Tibial nerve (tissue), 4 donors: Measurements from ENCODE around the gene SH2D7. TPM values are rescaled to one million over a fixed set of nuclear protein-coding genes. Genes with fewer than 3 reads are reported as not detected.

Experiments used
- DNase-seq, 2 donors: peaks; one replicate each; pipeline ENCODE4 v3.0.0-alpha.2; 2019; ENCODE audit warnings: low spot score in 2 of 2
- H3K27ac ChIP-seq, 4 donors: fragments of 200-600 bp; sonication (generic) in 3 of 4; one replicate each; pipeline ENCODE4 v1.5.1; 2017 to 2019; ENCODE audit warnings: mild to moderate bottlenecking in 1 of 4
- H3K27me3 ChIP-seq, 2 donors: fragments of 200-600 bp; sonication (generic) in 1 of 2; one replicate each; pipeline versions ENCODE4 v1.5.1 to v1.6.0; 2017 to 2019
- H3K36me3 ChIP-seq, 3 donors: fragments of 200-600 bp; sonication (generic); one replicate each; pipeline ENCODE4 v1.5.1; 2018 to 2019
- H3K4me1 ChIP-seq, 4 donors: fragments of 200-600 bp; sonication (generic) in 3 of 4; one replicate each; pipeline ENCODE4 v1.5.1; 2017 to 2019
- H3K4me3 ChIP-seq, 4 donors: fragments of 200-600 bp; sonication (generic) in 3 of 4; one replicate each; pipeline ENCODE4 v1.5.1; 2017 to 2019; ENCODE audit warnings: mild to moderate bottlenecking in 1 of 4, moderate library complexity in 1 of 4
- H3K9me3 ChIP-seq, 4 donors: fragments of 200-600 bp; sonication (generic) in 3 of 4; one replicate each; pipeline ENCODE4 v1.5.1; 2017 to 2019
- EP300 ChIP-seq, 2 donors: sonication (generic); formaldehyde crosslinking; IDR thresholded peaks; one replicate each; pipeline ENCODE4 v1.6.1; 2017; ENCODE audit warnings: antibody characterized with exemption in 2 of 2, mild to moderate bottlenecking in 1 of 2
- POLR2A ChIP-seq, 2 donors: fragments of 450-650 bp; IDR thresholded peaks; one replicate each; pipeline ENCODE4 v1.6.1; 2017; ENCODE audit warnings: antibody characterized with exemption in 2 of 2, mild to moderate bottlenecking in 2 of 2, moderate library complexity in 2 of 2
- WGBS, 2 donors: methylation state at CpG; one replicate each; pipeline ENCODE4 v1.1.5; 2018; 5-methylcytosine and 5-hydroxymethylcytosine counted together
- total RNA-seq, 4 donors: library from RNA; depleted of rRNA; stranded (reverse); fragments of >200 nt; gene quantifications; one replicate each; pipeline ENCODE4 v1.1.0, GENCODE V29; 2016
- TF ChIP-seq, protein P1 (sequence below), 5 experiments: fragments of 200-600 bp in 3 of 5; fragments of 450-650 bp in 2 of 5; sonication (generic) in 3 of 5; IDR thresholded peaks; one replicate each; pipeline ENCODE4 v1.5.1; 2016 to 2019; ENCODE audit warnings: antibody characterized with exemption in 5 of 5, mild to moderate bottlenecking in 3 of 5, moderate library complexity in 2 of 5

Gene SH2D7
- total RNA-seq, 4 donors from 2014 or later: not detected

GRCh38 chr15:78077871-78078210 is 14.5 kb upstream of the SH2D7 start:
- H3K27me3 ChIP-seq: no peaks in the 10 kb centered on the region
- peak overlapping the region; percentile 69 to 96 (median 88) for H3K27ac ChIP-seq
- no peaks in the 10 kb centered on the region for H3K36me3 ChIP-seq
- WGBS, 2 donors: 9 to 17% methylated on average over 7 of the region's 7 CpGs
- no peak for TF ChIP-seq EP300 (IDR thresholded peaks at IDR 0.05)
- TF ChIP-seq, protein P1, sequence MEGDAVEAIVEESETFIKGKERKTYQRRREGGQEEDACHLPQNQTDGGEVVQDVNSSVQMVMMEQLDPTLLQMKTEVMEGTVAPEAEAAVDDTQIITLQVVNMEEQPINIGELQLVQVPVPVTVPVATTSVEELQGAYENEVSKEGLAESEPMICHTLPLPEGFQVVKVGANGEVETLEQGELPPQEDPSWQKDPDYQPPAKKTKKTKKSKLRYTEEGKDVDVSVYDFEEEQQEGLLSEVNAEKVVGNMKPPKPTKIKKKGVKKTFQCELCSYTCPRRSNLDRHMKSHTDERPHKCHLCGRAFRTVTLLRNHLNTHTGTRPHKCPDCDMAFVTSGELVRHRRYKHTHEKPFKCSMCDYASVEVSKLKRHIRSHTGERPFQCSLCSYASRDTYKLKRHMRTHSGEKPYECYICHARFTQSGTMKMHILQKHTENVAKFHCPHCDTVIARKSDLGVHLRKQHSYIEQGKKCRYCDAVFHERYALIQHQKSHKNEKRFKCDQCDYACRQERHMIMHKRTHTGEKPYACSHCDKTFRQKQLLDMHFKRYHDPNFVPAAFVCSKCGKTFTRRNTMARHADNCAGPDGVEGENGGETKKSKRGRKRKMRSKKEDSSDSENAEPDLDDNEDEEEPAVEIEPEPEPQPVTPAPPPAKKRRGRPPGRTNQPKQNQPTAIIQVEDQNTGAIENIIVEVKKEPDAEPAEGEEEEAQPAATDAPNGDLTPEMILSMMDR (IDR thresholded peaks at IDR 0.05): no peak
- TF ChIP-seq POLR2A (IDR thresholded peaks at IDR 0.05): no peak
- no peaks in the 10 kb centered on the region for H3K9me3 ChIP-seq
- H3K4me1 ChIP-seq: peaks cover 0 to 50% (median 19%) of the 10 kb centered on the region in 4 donors
- no peak for DNase-seq
- peak overlapping the region; percentile 48 to 98 (median 71) for H3K4me3 ChIP-seq

DNA sequence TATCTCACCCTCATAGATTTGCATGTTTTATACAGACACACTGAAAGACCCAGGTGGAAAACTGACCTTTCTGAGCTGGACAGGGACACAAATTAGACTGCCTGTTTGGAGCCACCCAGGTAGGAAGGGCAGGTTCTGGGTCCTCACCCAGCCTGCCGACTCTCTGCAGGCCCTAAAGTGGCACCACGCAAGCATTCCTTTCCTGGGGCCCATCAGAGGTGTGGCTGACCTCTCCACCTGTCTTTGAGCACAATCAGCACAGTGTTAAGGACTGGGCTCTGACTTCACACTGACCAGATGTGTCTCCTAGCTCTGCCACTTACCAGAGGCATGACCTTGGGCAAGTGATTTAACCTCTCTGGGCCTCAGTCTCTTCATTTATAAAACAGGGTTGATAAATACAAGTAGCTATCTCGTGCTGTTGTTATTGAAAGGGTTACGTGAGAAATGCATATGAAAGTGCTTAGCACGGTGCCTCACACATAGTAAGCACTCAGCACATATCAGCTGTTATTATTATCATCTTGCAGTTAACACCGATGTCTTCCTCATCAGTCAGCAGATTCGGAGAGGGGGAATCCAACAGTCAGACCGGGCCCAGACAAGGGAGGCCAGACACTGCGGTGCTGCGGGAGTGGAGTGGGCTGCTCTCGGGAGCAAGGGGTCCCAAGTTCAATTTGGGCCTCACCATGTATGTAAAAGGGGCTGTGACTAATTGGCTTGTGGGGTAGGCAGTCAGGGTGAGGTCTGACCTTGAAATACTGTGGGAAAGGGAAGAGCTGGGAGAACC is 12.9 kb upstream of the SH2D7 start:
- no peaks in the 10 kb centered on the region for H3K9me3 ChIP-seq
- no peak overlapping the region for H3K4me3 ChIP-seq
- 89 to 91% methylated on average over 11 of the region's 11 CpGs for WGBS, 2 donors
- peaks cover 0 to 41% (median 14%) of the 10 kb centered on the region in 4 donors for H3K4me1 ChIP-seq
- no peak for TF ChIP-seq POLR2A (IDR thresholded peaks at IDR 0.05)
- TF ChIP-seq, protein P1 (IDR thresholded peaks at IDR 0.05): no peak
- TF ChIP-seq EP300 (IDR thresholded peaks at IDR 0.05): no peak
- no peak overlapping the region for H3K27ac ChIP-seq
- H3K27me3 ChIP-seq: no peaks in the 10 kb centered on the region
- no peak for DNase-seq
- H3K36me3 ChIP-seq: no peaks in the 10 kb centered on the region

GRCh38 chr15:78080088-78080460 is 12.3 kb upstream of the SH2D7 start:
- no peak for DNase-seq
- no peak for TF ChIP-seq EP300 (IDR thresholded peaks at IDR 0.05)
- no peak for TF ChIP-seq POLR2A (IDR thresholded peaks at IDR 0.05)
- TF ChIP-seq, protein P1 (IDR thresholded peaks at IDR 0.05): no peak
- no peak overlapping the region for H3K27ac ChIP-seq

DNA sequence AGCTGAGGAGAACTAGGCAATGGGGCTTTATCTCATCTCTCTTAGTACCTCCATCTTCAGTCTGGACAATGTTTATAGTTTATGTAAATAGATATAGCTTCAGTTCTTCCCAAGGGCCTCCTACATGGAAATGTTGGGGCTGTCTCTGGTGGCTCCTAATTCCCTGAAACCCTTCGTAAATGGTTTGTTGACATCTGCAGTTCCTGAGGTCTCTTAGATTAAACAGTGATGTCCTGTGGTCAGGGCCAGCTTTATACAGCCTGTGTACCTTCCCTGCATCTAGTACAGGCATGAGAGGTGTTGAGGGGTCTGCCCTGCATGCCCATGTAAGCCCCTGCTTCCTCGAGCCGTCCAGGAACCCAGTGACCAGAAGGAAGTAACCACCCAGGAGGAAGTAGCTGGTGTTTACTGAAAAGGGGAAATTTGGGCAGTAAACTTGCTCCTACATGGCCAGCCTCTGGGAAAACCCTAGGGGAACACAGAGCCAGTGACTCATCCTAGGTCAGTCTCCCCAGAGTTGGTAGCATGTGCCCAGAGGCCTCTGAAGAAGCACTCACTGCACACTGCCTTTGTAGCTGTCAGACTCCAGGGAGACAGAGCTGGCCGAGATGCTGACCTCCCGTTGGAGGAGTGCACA is 10.1 kb upstream of the SH2D7 start:
- Histone ChIP-seq H3K4me1 (peaks cover 0 to 20% (median 0%) of the 10 kb centered on the region in 4 donors), H3K9me3 (no peaks in the 10 kb centered on the region), H3K27ac (peak overlapping the region in 1 of 4 donors; percentile 16), H3K27me3 (no peaks in the 10 kb centered on the region), H3K4me3 (no peak overlapping the region), H3K36me3 (no peaks in the 10 kb centered on the region)
- 59 to 79% methylated on average over 5 of the region's 5 CpGs for WGBS, 2 donors
- TF ChIP-seq, protein P1 (IDR thresholded peaks at IDR 0.05): no peak
- TF ChIP-seq EP300 (IDR thresholded peaks at IDR 0.05): peak in 1 of 2 donors; percentile 45
- DNase-seq: no peak

More at GRCh38 chr15:78080088-78080460, 12.3 kb upstream of the SH2D7 start:
- Histone ChIP-seq H3K36me3 (no peaks in the 10 kb centered on the region), H3K4me1 (peaks cover 0 to 35% (median 11%) of the 10 kb centered on the region in 4 donors), H3K9me3 (no peaks in the 10 kb centered on the region), H3K4me3 (no peak overlapping the region), H3K27me3 (no peaks in the 10 kb centered on the region)
- WGBS, 2 donors: 92 to 96% methylated on average over 5 to 8 of the region's 8 CpGs

- H3K9me3 ChIP-seq: no peaks in the 10 kb centered on the region
- 80 to 100% methylated on average over 1 of the region's 1 CpG for WGBS, 2 donors
- H3K36me3 ChIP-seq: no peaks in the 10 kb centered on the region
- DNase-seq: no peak
- no peak overlapping the region for H3K4me3 ChIP-seq
- no peaks in the 10 kb centered on the region for H3K27me3 ChIP-seq
- no peak overlapping the region for H3K27ac ChIP-seq
- TF ChIP-seq POLR2A (IDR thresholded peaks at IDR 0.05) (no peak), EP300 (IDR thresholded peaks at IDR 0.05) (no peak)
- TF ChIP-seq, protein P1 (IDR thresholded peaks at IDR 0.05): no peak
- H3K4me1 ChIP-seq: peaks cover 0 to 20% (median 0%) of the 10 kb centered on the region in 4 donors
Observed at GRCh38 chr15:78082743-78083110, 9.6 kb upstream of the SH2D7 start.
